ENCODE data around the gene OSBPL3. TPM values are rescaled to one million over a fixed set of nuclear protein-coding genes. Genes with fewer than 3 reads are reported as not detected.

OSBPL3 gene
- polyA plus RNA-seq, 1 donor (not counting 4 experiments of a cell fraction or from before 2014, with no cell fraction given) = 34.0 TPM

- dilution Hi-C loops (cut with MboI; ENCODE audit: extremely low pct_ligation_motif_present, low sequenced_read_pairs) = no loop called here
- H3K27ac ChIP-seq (ENCODE audit: control insufficient read depth, insufficient read depth, low read length) = no peak overlapping the region
- peaks cover 5% of the 10 kb centered on the region for H3K79me2 ChIP-seq (ENCODE audit: control insufficient read depth, insufficient read depth, low read length)
Observed at GRCh38 chr7:24881623-24882022, 98.4 kb downstream of the OSBPL3 start.

GRCh38 chr7:24880886-24881285 is 99.1 kb downstream of the OSBPL3 start:
- no peak overlapping the region for H3K4me2 ChIP-seq (ENCODE audit: control insufficient read depth, extremely low read depth, insufficient read depth, low read depth, low read length)
- no peak for FAIRE-seq
- TF ChIP-seq CTCF (optimal IDR thresholded peaks at IDR 0.05 in 1 of 3, IDR thresholded peaks at IDR 0.05 in 1 of 3, conservative IDR thresholded peaks at IDR 0.05 in 1 of 3; ENCODE audit: extremely low read depth in 1 of 3, insufficient read depth in 2 of 3, low read length in 3 of 3) (no peak), EZH2 (IDR thresholded peaks at IDR 0.05; ENCODE audit: low read length) (no peak)

More at GRCh38 chr7:24881623-24882022, 98.4 kb downstream of the OSBPL3 start:
- Histone ChIP-seq H3K9me1 (ENCODE audit: control insufficient read depth, extremely low read depth, insufficient read depth, low read length) (no peaks in the 10 kb centered on the region), H3K4me1 (ENCODE audit: control insufficient read depth, extremely low read depth, insufficient read depth, low read length) (peaks cover 4% of the 10 kb centered on the region), H3K36me3 (ENCODE audit: control insufficient read depth in 2 of 2, extremely low read depth in 1 of 2, insufficient read depth in 2 of 2, low read length in 2 of 2) (peaks cover 5% of the 10 kb centered on the region in 2 experiments), H4K20me1 (ENCODE audit: control insufficient read depth, extremely low read depth, insufficient read depth, low read length) (no peaks in the 10 kb centered on the region), H3K4me3 (ENCODE audit: control insufficient read depth in 2 of 3, extremely low read depth in 1 of 3, insufficient read depth in 2 of 3, low read depth in 1 of 3, low read length in 3 of 3) (no peak overlapping the region), H3K27me3 (ENCODE audit: control insufficient read depth, extremely low read depth, insufficient read depth, low read length) (no peaks in the 10 kb centered on the region), H3K9ac (ENCODE audit: control insufficient read depth, extremely low read depth, insufficient read depth, low read length) (no peak overlapping the region), H3K9me3 (ENCODE audit: control insufficient read depth, low read depth, low read length) (no peaks in the 10 kb centered on the region), H3K4me2 (ENCODE audit: control insufficient read depth, extremely low read depth, insufficient read depth, low read depth, low read length) (no peak overlapping the region), H2AFZ (ENCODE audit: control insufficient read depth, low read length) (no peak overlapping the region)
- TF ChIP-seq CTCF (optimal IDR thresholded peaks at IDR 0.05 in 1 of 3, IDR thresholded peaks at IDR 0.05 in 1 of 3, conservative IDR thresholded peaks at IDR 0.05 in 1 of 3; ENCODE audit: extremely low read depth in 1 of 3, insufficient read depth in 2 of 3, low read length in 3 of 3) (peak in 2 of 3 experiments; percentile 14 to 20), EZH2 (IDR thresholded peaks at IDR 0.05; ENCODE audit: low read length) (no peak)
- FAIRE-seq (no peak), DNase-seq (ENCODE audit: low read depth, low spot score) (no peak)

More at GRCh38 chr7:24880886-24881285, 99.1 kb downstream of the OSBPL3 start:
- Histone ChIP-seq H4K20me1 (ENCODE audit: control insufficient read depth, extremely low read depth, insufficient read depth, low read length) (no peaks in the 10 kb centered on the region), H3K79me2 (ENCODE audit: control insufficient read depth, insufficient read depth, low read length) (peaks cover 5% of the 10 kb centered on the region), H3K4me1 (ENCODE audit: control insufficient read depth, extremely low read depth, insufficient read depth, low read length) (peaks cover 4% of the 10 kb centered on the region), H2AFZ (ENCODE audit: control insufficient read depth, low read length) (no peak overlapping the region), H3K9me1 (ENCODE audit: control insufficient read depth, extremely low read depth, insufficient read depth, low read length) (no peaks in the 10 kb centered on the region), H3K9me3 (ENCODE audit: control insufficient read depth, low read depth, low read length) (no peaks in the 10 kb centered on the region), H3K27ac (ENCODE audit: control insufficient read depth, insufficient read depth, low read length) (no peak overlapping the region), H3K4me3 (ENCODE audit: control insufficient read depth in 2 of 3, extremely low read depth in 1 of 3, insufficient read depth in 2 of 3, low read depth in 1 of 3, low read length in 3 of 3) (no peak overlapping the region), H3K9ac (ENCODE audit: control insufficient read depth, extremely low read depth, insufficient read depth, low read length) (no peak overlapping the region), H3K27me3 (ENCODE audit: control insufficient read depth, extremely low read depth, insufficient read depth, low read length) (no peaks in the 10 kb centered on the region), H3K36me3 (ENCODE audit: control insufficient read depth in 2 of 2, extremely low read depth in 1 of 2, insufficient read depth in 2 of 2, low read length in 2 of 2) (peaks cover 4 to 5% of the 10 kb centered on the region in 2 experiments)
- DNase-seq (ENCODE audit: low read depth, low spot score) = no peak
- dilution Hi-C loops (cut with MboI; ENCODE audit: extremely low pct_ligation_motif_present, low sequenced_read_pairs) = no loop called here
